ENCODE data around the gene SOX9. TPM values are rescaled to one million over a fixed set of nuclear protein-coding genes. Genes with fewer than 3 reads are reported as not detected.

Gene SOX9
- total and polyA plus RNA-seq, 9 donors: 2.8 to 16.3 (median 10.5) TPM

DNA sequence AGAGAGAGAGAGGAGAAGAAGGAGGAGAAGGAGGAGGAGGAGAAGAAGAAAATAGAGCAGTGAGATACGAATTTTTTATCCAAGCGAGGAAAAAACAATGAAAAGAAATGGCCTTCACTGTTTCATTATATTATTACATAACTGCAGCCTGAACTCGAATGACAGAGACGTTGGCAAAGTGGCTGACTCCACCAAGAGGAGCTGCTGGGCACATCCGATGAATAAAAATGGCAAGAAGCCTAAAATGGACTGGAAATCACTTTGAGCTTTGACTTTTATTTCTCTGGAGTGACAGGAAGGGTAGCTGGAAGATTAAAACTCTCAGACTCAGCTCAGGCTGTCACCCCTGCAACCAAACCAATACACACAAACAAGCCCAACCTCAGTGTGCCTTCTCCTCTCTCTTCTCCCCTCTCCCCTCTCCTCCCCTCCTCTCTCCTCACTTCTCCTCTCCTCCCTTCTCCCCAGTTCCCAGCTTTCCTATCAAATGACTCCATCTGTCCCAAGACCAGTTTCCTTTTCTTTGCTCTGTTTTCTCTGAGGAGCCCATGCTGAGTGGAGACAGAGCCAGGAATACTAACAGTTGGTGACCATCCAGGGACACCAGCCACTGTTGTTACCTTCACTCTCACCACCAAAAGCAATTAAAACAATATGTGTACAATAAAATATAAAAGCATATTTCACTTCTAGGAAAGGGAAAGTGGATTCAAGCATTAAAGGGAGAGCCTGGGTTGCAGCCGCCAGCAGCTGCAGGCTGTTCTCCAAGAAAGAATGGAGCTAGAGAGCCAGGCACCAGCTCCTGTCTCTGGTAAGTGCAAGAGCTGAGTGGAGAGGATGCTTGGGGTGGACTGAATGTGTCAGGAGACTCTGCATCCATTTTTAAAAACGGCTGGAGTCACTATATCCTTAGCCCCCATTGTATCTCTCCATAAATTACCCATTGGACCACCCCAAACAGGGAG, 51.2 kb downstream of the SOX9 start:
- peak overlapping the region; percentile 52 for H3K27ac ChIP-seq (ENCODE audit: low read length)
- WGBS (ENCODE audit: insufficient coverage): 20% methylated on average over 1 of the region's 7 CpGs
- DNase-seq: peak; percentile 60

DNA sequence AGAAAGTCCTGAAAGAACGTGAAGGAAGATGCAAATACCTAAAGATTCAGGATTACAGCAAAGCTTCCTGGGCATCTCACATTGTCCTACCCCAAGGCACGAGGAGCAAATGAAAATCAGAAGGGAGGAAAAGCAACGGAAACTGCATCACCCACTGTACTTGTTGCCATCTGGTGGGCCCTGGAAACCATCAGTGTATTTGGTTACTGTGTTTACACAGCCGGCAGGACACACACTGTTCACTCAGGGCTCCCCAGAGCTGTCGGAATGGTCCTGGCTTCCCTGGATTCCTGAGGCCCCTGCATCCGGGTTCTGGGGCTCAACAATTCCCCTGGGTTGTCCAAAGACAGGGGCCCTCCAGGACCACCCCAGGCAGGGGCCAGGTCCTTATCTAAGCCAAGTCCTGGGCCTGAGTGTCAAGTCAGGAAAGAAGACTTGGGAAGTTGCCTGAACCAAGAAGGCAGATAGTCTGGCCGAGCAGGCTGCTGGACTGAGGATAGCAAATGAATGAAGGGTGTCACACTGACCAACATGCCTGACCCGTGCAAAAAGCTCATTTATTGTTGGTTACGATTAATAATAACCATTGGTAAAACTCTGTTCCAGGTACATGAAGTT, 52.8 kb downstream of the SOX9 start:
- Histone ChIP-seq H3K36me3 (ENCODE audit: control insufficient read depth, insufficient read depth, low read length) (no peaks in the 10 kb centered on the region), H3K27ac (ENCODE audit: low read length) (no peak overlapping the region), H3K9me3 (replicated peaks; ENCODE audit: control insufficient read depth, low read depth, low read length) (no peaks in the 10 kb centered on the region), H3K27me3 (ENCODE audit: control insufficient read depth, insufficient read depth, low read length) (no peaks in the 10 kb centered on the region), H3K4me1 (ENCODE audit: control insufficient read depth, insufficient read depth, low read length) (peaks cover 41% of the 10 kb centered on the region), H3K4me3 (ENCODE audit: low read length) (no peak overlapping the region)
- 34% methylated on average over 5 of the region's 9 CpGs for WGBS (ENCODE audit: insufficient coverage)
- DNase-seq: peak; percentile 53

More for the DNA sequence above, 51.2 kb downstream of the SOX9 start:
- Histone ChIP-seq H3K27me3 (ENCODE audit: control insufficient read depth, insufficient read depth, low read length) (no peaks in the 10 kb centered on the region), H3K4me3 (ENCODE audit: low read length) (no peak overlapping the region), H3K4me1 (ENCODE audit: control insufficient read depth, insufficient read depth, low read length) (peaks cover 38% of the 10 kb centered on the region), H3K36me3 (ENCODE audit: control insufficient read depth, insufficient read depth, low read length) (no peaks in the 10 kb centered on the region), H3K9me3 (replicated peaks; ENCODE audit: control insufficient read depth, low read depth, low read length) (no peaks in the 10 kb centered on the region)

DNA sequence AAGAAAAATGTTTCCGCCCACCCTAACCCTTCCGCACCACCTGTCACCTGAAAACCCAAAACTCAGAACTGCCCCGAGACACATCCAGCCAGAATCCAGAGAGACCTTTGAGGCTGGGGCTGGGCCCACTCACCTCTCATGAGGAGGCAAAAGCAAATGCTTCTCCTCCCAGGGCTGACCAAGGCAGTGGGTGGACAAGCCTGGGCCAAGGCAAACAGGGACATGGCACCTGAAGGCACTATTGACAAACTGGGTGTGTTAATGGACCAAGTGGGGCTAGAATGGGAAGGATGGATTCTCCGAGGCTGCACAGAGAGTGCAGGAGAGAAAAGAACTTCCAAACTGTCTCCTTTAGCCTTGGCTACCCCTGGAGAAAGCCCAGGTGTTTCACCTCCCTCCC, 54.4 kb downstream of the SOX9 start:
- 100% methylated on average over 1 of the region's 4 CpGs for WGBS (ENCODE audit: insufficient coverage)
- peaks cover 41% of the 10 kb centered on the region for H3K4me1 ChIP-seq (ENCODE audit: control insufficient read depth, insufficient read depth, low read length)
- H3K9me3 ChIP-seq (replicated peaks; ENCODE audit: control insufficient read depth, low read depth, low read length): no peaks in the 10 kb centered on the region
- no peaks in the 10 kb centered on the region for H3K27me3 ChIP-seq (ENCODE audit: control insufficient read depth, insufficient read depth, low read length)
- H3K4me3 ChIP-seq (ENCODE audit: low read length): no peak overlapping the region
- no peak overlapping the region for H3K27ac ChIP-seq (ENCODE audit: low read length)
- DNase-seq: no peak
- H3K36me3 ChIP-seq (ENCODE audit: control insufficient read depth, insufficient read depth, low read length): no peaks in the 10 kb centered on the region
